GM10266 (cell line): ENCODE measurements around the gene TAAR1.
"Not testable (repeated sequence)": the region's sequence is repeated elsewhere in the genome, so short reads cannot be mapped to it uniquely, and the experiment has no call there.

Experiments
- DNase-seq: peaks from one replicate; pipeline ENCODE4 v3.0.0; 2012; ENCODE audit errors: extremely low spot score
- CTCF ChIP-seq: IDR thresholded peaks from 2 replicates; pipeline ENCODE4 v1.5.1; 2012; ENCODE audit warnings: mild to moderate bottlenecking, low read depth; ENCODE audit not compliant: control insufficient read depth, insufficient read depth; ENCODE audit errors: missing control alignments

Gene TAAR1

GRCh38 chr6:132659082-132659481 lies at the start of gene TAAR1:
TAAR1 (minus strand) TSS chr6:132659182; CDS start chr6:132646003, 13,179 bp downstream.
- no peak for TF ChIP-seq CTCF
- DNase-seq, result no peak

DNA sequence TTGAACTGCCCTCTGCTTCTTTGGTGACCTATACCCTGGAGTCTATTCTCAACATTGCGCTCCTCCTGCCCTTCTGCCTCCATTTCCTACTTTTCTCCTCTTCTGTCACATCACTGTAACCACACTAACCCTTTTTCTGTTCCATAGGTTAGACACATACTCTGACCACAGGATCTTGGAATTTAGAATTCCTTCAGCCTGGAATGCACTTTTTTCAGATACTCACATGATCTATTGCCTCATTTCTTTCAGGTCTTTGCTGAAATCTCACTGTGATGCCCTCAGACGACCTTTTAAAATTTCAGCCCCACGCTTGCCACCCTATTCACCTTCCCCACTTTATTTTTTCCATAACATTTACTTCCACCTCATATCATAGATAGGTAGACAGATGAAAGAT lies 49.8 kb upstream of the TAAR1 start:
- no peak for DNase-seq
- TF ChIP-seq CTCF, result no peak

GRCh38 chr6:132708002-132708401 lies 49.0 kb upstream of the TAAR1 start:
- no peak for TF ChIP-seq CTCF
- no peak for DNase-seq

GRCh38 chr6:132706756-132707155 lies 47.8 kb upstream of the TAAR1 start:
- DNase-seq, result not testable (repeated sequence)

DNA sequence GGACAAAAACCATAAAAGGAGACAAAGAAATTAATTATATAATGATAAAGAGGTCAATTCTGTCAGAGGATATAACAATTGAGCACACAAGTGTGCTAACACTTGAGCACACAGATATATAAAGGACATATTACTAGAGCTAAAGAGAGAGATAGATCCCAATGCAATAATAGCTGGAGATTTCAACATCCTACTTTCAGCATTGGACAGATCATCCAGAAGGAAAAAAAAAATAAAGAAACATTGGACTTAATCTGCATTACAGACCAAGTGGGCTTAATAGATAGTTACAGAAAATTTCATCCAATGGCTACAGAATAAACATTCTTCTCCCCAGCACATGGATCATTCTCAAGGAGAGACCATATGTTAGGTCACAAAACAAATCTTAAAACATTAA lies 45.0 kb upstream of the TAAR1 start:
- TF ChIP-seq CTCF, result no peak
- no peak for DNase-seq

DNA sequence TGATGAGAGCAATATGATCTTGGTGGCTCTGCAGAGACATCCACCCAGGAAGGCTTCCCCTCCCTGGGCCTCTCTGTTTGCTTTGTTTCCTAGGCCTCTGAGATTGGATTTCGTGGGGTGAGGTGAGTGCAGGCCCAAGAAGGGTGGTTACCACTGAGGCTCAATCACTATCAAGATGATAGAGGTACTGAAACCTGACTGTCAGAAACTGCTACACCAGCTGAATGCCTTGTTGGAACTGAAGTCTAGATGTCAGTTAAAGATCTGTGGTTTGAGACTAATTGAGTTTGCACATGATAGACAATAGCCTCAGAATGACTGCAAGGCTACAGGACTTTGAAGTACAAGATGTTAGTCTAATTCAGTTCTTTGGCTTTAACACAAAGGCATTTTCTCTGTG lies 39.6 kb upstream of the TAAR1 start:
- DNase-seq, result no peak
- no peak for TF ChIP-seq CTCF

DNA sequence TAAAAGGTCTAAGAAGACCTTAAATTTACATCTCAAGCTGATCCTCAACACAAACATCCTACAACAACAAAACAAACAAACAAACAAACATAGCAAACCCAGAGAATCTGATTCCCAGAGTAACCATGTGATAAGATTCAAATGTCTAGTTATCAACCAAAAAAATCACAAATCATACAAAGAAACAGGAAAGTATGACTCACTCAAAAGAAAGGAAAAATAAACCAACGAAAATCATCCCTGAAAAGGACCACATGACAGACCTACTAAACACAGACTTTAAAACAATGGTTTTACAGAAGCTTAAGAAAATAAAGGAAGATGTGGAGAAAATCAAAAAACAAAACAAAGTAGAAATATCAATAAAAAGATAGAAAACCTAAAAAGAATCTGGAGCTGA lies 36.8 kb upstream of the TAAR1 start:
- no peak for TF ChIP-seq CTCF
- DNase-seq, result no peak

DNA sequence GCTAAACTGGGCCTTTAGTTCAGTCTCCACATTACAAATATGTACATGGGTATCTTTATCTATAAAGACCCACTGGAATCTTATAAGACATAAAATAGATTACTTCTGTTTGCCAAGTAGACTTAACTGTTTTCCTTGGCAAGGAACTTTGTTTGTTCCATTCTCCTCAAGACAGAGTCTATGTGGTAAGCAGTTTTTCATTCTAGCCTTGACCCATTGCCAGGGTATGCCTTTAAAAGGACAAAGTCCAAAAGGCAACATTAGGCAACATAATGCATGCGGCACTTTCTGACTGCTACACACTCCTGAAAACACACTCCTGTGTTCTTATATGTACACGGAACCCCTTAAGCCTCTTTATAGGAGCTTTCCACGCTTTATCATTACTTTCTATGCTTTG lies 34.5 kb upstream of the TAAR1 start:
- DNase-seq, result no peak
- TF ChIP-seq CTCF, result no peak
